WERI-Rb-1 (cell line): ENCODE measurements around the gene FGF18.

Experiments
- DNase-seq: peaks from one replicate; pipeline ENCODE4 v3.0.0-alpha.2; 2020
- H3K27ac ChIP-seq: fragments of 250-450 bp; sonication (Bioruptor Pico); 2 replicates; pipeline ENCODE4 v1.5.1; 2020; ENCODE audit warnings: mild to moderate bottlenecking, moderate library complexity
- H3K27me3 ChIP-seq: fragments of 250-450 bp; sonication (Bioruptor Pico); 2 replicates; pipeline ENCODE4 v1.5.1; 2021; ENCODE audit warnings: mild to moderate bottlenecking, low read depth, moderate library complexity; ENCODE audit not compliant: insufficient read depth, severe bottlenecking
- H3K36me3 ChIP-seq: fragments of 250-450 bp; sonication (Bioruptor Pico); 2 replicates; pipeline ENCODE4 v1.5.1; 2020; ENCODE audit warnings: mild to moderate bottlenecking, moderate library complexity
- H3K4me3 ChIP-seq: 2 replicates; pipeline ENCODE4 v1.5.1; 2011; ENCODE audit warnings: low read depth, mild to moderate bottlenecking, control low read depth, low read length
- H3K9me3 ChIP-seq: fragments of 250-450 bp; sonication (Bioruptor Pico); 2 replicates; pipeline ENCODE4 v1.5.1; 2021; ENCODE audit warnings: mild to moderate bottlenecking, moderate library complexity; ENCODE audit not compliant: severe bottlenecking
- TF ChIP-seq, protein P1 (sequence below): IDR thresholded peaks from 2 replicates; pipeline ENCODE4 v1.5.1; 2011; ENCODE audit warnings: low read depth, mild to moderate bottlenecking, control low read depth, inconsistent platforms, low read length

The FGF18 gene

DNA sequence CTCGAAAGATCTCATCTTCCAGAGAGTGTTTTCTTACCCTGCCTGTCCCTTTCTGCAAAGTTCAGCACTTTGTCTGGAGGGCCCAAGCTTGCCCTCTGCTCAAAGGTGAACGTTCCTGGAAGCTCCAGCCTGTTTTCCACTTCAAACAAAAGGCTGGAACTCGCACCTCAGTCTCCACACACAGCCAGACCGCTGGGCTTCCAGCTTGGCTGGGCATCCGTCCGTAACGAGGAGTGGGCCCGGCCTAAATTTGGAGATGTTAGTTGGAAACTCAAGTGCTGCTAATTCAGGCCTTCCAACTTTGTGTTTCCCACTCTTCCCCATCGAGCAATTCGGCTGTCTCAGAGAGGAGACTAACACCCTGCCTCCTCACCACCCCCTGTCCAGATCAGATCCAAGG, 35.1 kb downstream of the FGF18 start:
- Histone ChIP-seq H3K4me3 (no peak overlapping the region), H3K36me3 (no peaks in the 10 kb centered on the region), H3K9me3 (no peaks in the 10 kb centered on the region), H3K27me3 (no peaks in the 10 kb centered on the region), H3K27ac (no peak overlapping the region)
- no peak for DNase-seq
- TF ChIP-seq, protein P1, sequence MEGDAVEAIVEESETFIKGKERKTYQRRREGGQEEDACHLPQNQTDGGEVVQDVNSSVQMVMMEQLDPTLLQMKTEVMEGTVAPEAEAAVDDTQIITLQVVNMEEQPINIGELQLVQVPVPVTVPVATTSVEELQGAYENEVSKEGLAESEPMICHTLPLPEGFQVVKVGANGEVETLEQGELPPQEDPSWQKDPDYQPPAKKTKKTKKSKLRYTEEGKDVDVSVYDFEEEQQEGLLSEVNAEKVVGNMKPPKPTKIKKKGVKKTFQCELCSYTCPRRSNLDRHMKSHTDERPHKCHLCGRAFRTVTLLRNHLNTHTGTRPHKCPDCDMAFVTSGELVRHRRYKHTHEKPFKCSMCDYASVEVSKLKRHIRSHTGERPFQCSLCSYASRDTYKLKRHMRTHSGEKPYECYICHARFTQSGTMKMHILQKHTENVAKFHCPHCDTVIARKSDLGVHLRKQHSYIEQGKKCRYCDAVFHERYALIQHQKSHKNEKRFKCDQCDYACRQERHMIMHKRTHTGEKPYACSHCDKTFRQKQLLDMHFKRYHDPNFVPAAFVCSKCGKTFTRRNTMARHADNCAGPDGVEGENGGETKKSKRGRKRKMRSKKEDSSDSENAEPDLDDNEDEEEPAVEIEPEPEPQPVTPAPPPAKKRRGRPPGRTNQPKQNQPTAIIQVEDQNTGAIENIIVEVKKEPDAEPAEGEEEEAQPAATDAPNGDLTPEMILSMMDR: no peak

DNA sequence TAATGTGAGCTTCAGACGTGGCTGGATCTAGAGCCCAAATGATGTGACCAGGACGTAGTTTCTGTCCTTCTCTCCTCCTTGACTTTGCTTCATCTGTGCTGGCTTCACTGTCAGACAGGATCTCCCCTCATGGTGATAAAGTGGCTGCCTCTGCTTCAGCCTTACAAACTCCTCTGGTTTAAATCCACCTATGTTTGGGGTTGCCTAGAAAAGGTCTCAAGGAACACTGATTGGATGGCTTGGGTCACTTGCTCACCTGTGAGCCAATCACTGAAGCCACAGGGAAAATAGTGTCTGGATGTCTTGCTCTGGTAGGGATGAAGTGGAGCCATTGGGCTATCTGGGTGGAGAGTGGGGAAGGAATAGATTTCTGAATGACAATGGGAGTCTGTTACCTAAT, 36.1 kb downstream of the FGF18 start:
- DNase-seq: no peak

DNA sequence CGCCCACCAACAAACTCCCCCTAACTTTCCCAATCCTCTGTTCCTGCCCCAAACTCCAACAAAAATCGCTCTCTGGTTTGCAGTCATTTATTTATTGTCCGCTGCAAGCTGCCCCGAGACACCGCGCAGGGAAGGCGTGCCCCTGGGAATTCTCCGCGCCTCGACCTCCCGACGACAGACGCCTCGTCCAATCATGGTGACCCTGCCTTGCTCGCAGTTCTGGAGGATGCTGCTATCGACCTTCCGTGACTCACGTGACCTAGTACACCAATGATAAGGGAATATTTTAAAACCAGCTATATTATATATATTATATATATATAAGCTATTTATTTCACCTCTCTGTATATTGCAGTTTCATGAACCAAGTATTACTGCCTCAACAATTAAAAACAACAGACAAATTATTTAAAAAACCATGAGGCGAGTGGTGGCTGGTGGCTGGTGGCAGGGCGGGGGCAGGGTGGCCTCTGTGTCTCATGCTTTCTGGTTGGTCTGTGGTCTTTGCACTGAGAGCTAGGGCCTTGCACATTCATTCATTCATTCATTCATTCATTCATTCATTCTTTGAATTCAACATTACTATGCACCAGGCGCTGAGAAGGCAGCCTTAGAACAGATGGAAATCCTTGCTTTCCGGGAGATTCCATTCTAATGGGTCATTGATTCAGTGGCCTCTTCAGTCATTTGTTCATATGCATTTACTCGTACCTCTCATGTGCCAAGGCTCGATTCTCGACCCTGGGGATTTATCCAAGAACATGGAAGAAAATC, 37.9 kb downstream of the FGF18 start:
- TF ChIP-seq, protein P1: no peak
- no peaks in the 10 kb centered on the region for H3K9me3 ChIP-seq
- no peaks in the 10 kb centered on the region for H3K27me3 ChIP-seq
- DNase-seq: no peak
- no peaks in the 10 kb centered on the region for H3K36me3 ChIP-seq
- no peak overlapping the region for H3K27ac ChIP-seq
- no peak overlapping the region for H3K4me3 ChIP-seq

More for the DNA sequence above, 36.1 kb downstream of the FGF18 start:
- Histone ChIP-seq H3K4me3 (no peak overlapping the region), H3K9me3 (no peaks in the 10 kb centered on the region), H3K27me3 (no peaks in the 10 kb centered on the region), H3K27ac (no peak overlapping the region), H3K36me3 (no peaks in the 10 kb centered on the region)
- TF ChIP-seq, protein P1: no peak

DNA sequence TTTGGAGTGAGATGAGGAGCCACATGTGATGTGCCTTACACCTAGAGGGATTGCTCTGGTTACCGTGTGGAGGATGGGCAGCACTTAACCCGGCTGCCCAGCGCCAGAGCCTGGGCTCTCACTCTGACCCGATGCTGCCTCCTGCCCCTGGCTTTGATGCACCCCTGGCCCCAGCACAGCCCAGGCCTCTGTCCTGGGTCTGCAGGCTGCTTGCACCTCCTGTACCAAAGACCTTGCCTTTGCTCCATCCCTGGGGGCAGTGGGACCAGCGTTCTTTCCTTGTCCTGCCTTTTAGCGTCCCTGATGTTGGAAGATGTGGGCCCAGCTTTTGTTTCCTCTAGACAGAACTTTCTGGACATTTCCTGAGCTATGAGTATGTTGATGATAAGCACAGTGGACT, 40.4 kb downstream of the FGF18 start:
- Histone ChIP-seq H3K4me3 (no peak overlapping the region), H3K27me3 (no peaks in the 10 kb centered on the region), H3K27ac (no peak overlapping the region), H3K9me3 (peaks cover 4% of the 10 kb centered on the region), H3K36me3 (no peaks in the 10 kb centered on the region)
- TF ChIP-seq, protein P1: no peak
- DNase-seq: no peak

DNA sequence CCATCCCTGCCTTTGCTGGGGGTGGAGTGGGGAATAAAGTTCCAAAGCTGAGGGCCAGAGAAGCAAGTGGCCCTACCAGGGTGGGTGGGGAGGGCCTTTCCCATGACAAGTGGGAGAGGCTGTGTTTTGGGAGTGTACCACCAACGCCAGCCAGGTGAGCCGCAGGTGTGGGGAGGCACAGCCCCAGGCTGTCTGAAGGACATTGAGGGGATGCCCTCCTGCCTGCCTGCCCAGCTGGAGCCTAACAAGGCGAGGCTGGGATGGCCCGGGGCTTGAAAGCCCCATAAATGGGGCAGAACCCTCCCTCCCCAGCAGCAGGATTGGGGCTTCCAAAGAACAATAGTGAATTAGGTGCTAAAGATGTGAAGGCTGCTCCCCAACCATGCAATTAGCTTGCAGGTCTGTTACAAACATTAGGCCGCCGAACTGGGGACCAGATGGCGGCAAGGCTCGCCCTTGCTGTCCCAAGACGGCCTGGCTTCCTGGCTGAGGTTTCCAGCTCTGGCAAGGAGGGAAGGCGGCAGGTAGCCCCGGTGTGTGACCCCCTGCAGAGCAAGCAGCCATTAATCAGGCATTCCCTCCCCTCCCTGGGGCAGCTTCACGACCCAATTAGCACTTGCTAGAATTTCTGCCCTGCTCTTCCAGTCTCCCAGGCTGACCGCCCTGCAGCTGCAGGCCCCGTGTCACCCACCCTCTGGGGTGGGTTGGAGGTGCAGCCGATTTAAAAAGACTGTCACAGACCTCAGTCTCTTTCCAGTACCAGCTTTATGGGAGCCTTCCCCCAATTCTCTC, 42.9 kb downstream of the FGF18 start:
- Histone ChIP-seq H3K36me3 (no peaks in the 10 kb centered on the region), H3K9me3 (peaks cover 4% of the 10 kb centered on the region), H3K4me3 (no peak overlapping the region), H3K27me3 (no peaks in the 10 kb centered on the region), H3K27ac (no peak overlapping the region)
- TF ChIP-seq, protein P1: no peak
- no peak for DNase-seq
